GM12878 (cell line): Measurements from ENCODE around the gene CCSER1.

Experiments
- ATF3 ChIP-seq: IDR thresholded peaks from 2 replicates; pipeline ENCODE4 v1.6.1; 2011; ENCODE audit warnings: low read depth, mild to moderate bottlenecking, low read length, moderate library complexity, borderline replicate concordance; ENCODE audit errors: extremely low read depth
- CREB1 ChIP-seq: IDR thresholded peaks from 2 replicates; pipeline ENCODE4 v1.6.1; 2012; ENCODE audit warnings: low read depth, mild to moderate bottlenecking, inconsistent platforms
- GABPA ChIP-seq: IDR thresholded peaks from 2 replicates; pipeline ENCODE4 v1.6.1; 2014; ENCODE audit warnings: antibody characterized with exemption, low read depth, mild to moderate bottlenecking, inconsistent platforms
- JUND ChIP-seq: IDR thresholded peaks from 2 replicates; pipeline ENCODE4 v1.6.1; 2012; ENCODE audit warnings: low read depth, mild to moderate bottlenecking, low read length, improper control_type of control experiment, moderate library complexity
- KDM1A ChIP-seq: fragments of 200-600 bp; sonication (generic); IDR thresholded peaks from 2 replicates; pipeline ENCODE4 v1.6.1; 2016; ENCODE audit warnings: borderline replicate concordance
- MAX ChIP-seq: IDR thresholded peaks from 2 replicates; pipeline ENCODE4 v1.6.1; 2012; ENCODE audit warnings: low read depth, low read length, improper control_type of control experiment
- RAD21 ChIP-seq: IDR thresholded peaks from 2 replicates; pipeline ENCODE4 v1.6.1; 2011; ENCODE audit warnings: mild to moderate bottlenecking, low read depth, low read length, moderate library complexity; ENCODE audit not compliant: insufficient read depth
- RFX5 ChIP-seq: IDR thresholded peaks from 2 replicates; pipeline ENCODE4 v1.6.1; 2011; ENCODE audit warnings: low read depth, low read length, improper control_type of control experiment
- SMAD1 ChIP-seq: fragments of 450-650 bp; IDR thresholded peaks from 2 replicates; pipeline ENCODE4 v1.6.1; 2018; ENCODE audit warnings: mild to moderate bottlenecking, low read depth; ENCODE audit not compliant: partially characterized antibody
- YBX1 ChIP-seq: fragments of 450-650 bp; IDR thresholded peaks from 2 replicates; pipeline ENCODE4 v1.6.1; 2016; ENCODE audit warnings: antibody characterized with exemption
- YY1 ChIP-seq: IDR thresholded peaks from 2 replicates; pipeline ENCODE4 v1.6.1; 2011; ENCODE audit warnings: low read depth, mild to moderate bottlenecking, low read length
- TF ChIP-seq, protein P1 (sequence below), 3 experiments: IDR thresholded peaks in 2 of 3; conservative IDR thresholded peaks in 1 of 3; 2 replicates each; pipeline ENCODE4 v1.5.1; 2011; ENCODE audit warnings: low read depth in 3 of 3, low read length in 3 of 3, mild to moderate bottlenecking in 3 of 3, control low read depth in 2 of 3, moderate library complexity in 2 of 3, inconsistent platforms in 1 of 3, mixed read lengths in 1 of 3; ENCODE audit not compliant: control insufficient read depth in 2 of 3, insufficient read depth in 1 of 3; ENCODE audit errors: extremely low read depth in 1 of 3
- TF ChIP-seq, protein P2 (sequence below): fragments of 450-650 bp; IDR thresholded peaks from 2 replicates; pipeline ENCODE4 v1.6.1; 2017; ENCODE audit warnings: low read depth, mild to moderate bottlenecking, moderate library complexity
- TF ChIP-seq, protein P3 (sequence below): IDR thresholded peaks from 2 replicates; pipeline ENCODE4 v1.6.1; 2012; ENCODE audit warnings: mild to moderate bottlenecking, low read depth, low read length

GRCh38 chr4:90081432-90082144 lies 45.6 kb upstream of the CCSER1 start:
- TF ChIP-seq CREB1 (no peak), MAX (no peak), SMAD1 (no peak), JUND (no peak), GABPA (no peak), RAD21 (no peak), YY1 (no peak), ATF3 (no peak), KDM1A (no peak), RFX5 (no peak), YBX1 (no peak)
- TF ChIP-seq, protein P1, sequence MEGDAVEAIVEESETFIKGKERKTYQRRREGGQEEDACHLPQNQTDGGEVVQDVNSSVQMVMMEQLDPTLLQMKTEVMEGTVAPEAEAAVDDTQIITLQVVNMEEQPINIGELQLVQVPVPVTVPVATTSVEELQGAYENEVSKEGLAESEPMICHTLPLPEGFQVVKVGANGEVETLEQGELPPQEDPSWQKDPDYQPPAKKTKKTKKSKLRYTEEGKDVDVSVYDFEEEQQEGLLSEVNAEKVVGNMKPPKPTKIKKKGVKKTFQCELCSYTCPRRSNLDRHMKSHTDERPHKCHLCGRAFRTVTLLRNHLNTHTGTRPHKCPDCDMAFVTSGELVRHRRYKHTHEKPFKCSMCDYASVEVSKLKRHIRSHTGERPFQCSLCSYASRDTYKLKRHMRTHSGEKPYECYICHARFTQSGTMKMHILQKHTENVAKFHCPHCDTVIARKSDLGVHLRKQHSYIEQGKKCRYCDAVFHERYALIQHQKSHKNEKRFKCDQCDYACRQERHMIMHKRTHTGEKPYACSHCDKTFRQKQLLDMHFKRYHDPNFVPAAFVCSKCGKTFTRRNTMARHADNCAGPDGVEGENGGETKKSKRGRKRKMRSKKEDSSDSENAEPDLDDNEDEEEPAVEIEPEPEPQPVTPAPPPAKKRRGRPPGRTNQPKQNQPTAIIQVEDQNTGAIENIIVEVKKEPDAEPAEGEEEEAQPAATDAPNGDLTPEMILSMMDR (IDR thresholded peaks at IDR 0.05 in 2 of 3, conservative IDR thresholded peaks at IDR 0.05 in 1 of 3; ENCODE audit: control insufficient read depth in 2 of 3, extremely low read depth in 1 of 3, insufficient read depth in 1 of 3, low read depth in 3 of 3, low read length in 3 of 3), result no peak
- TF ChIP-seq, protein P2, sequence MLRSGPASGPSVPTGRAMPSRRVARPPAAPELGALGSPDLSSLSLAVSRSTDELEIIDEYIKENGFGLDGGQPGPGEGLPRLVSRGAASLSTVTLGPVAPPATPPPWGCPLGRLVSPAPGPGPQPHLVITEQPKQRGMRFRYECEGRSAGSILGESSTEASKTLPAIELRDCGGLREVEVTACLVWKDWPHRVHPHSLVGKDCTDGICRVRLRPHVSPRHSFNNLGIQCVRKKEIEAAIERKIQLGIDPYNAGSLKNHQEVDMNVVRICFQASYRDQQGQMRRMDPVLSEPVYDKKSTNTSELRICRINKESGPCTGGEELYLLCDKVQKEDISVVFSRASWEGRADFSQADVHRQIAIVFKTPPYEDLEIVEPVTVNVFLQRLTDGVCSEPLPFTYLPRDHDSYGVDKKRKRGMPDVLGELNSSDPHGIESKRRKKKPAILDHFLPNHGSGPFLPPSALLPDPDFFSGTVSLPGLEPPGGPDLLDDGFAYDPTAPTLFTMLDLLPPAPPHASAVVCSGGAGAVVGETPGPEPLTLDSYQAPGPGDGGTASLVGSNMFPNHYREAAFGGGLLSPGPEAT, result no peak
- TF ChIP-seq, protein P3, sequence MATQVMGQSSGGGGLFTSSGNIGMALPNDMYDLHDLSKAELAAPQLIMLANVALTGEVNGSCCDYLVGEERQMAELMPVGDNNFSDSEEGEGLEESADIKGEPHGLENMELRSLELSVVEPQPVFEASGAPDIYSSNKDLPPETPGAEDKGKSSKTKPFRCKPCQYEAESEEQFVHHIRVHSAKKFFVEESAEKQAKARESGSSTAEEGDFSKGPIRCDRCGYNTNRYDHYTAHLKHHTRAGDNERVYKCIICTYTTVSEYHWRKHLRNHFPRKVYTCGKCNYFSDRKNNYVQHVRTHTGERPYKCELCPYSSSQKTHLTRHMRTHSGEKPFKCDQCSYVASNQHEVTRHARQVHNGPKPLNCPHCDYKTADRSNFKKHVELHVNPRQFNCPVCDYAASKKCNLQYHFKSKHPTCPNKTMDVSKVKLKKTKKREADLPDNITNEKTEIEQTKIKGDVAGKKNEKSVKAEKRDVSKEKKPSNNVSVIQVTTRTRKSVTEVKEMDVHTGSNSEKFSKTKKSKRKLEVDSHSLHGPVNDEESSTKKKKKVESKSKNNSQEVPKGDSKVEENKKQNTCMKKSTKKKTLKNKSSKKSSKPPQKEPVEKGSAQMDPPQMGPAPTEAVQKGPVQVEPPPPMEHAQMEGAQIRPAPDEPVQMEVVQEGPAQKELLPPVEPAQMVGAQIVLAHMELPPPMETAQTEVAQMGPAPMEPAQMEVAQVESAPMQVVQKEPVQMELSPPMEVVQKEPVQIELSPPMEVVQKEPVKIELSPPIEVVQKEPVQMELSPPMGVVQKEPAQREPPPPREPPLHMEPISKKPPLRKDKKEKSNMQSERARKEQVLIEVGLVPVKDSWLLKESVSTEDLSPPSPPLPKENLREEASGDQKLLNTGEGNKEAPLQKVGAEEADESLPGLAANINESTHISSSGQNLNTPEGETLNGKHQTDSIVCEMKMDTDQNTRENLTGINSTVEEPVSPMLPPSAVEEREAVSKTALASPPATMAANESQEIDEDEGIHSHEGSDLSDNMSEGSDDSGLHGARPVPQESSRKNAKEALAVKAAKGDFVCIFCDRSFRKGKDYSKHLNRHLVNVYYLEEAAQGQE, result no peak
